Measurements from ENCODE around the gene U2AF1L4.

DNA sequence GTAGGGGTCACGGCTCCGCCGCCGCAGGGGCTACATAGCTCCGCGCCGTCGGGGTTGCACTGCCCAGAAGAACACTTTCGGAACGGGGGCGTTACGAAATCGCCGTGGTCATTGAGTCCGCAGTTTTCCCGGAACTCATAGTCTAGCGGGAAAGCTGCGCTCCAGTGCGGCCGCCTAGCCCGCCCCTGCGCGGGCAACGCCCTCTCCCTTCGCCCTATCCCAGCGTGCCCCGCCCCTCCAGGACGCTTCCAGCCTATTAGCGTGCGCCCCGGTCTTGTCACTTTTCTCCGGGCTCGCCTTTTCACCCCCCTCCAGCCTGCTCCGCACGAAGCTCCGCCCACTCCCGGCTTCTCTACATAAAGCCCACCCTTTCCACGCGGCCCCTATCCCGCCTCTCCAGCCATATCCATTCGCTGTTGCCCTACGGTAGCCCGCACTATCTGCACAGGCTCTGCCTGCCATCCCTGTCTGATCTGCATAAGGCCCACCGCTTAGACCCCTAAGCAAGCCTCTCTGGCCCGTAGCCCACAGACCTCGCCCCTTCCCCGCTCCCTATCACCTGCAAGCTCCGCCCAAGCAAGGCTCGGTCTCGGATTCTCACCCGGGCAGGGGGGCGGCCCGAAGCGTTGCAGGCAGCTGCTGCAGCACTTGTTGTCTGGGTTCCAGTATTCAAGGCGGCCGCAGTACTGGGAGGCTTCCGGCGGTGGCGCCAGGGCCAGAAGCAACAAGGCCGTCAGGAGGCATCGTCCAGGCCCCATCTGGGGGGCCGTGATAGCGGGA is 4.6 kb downstream of the U2AF1L4 start:
- TF ChIP-seq, protein P1, sequence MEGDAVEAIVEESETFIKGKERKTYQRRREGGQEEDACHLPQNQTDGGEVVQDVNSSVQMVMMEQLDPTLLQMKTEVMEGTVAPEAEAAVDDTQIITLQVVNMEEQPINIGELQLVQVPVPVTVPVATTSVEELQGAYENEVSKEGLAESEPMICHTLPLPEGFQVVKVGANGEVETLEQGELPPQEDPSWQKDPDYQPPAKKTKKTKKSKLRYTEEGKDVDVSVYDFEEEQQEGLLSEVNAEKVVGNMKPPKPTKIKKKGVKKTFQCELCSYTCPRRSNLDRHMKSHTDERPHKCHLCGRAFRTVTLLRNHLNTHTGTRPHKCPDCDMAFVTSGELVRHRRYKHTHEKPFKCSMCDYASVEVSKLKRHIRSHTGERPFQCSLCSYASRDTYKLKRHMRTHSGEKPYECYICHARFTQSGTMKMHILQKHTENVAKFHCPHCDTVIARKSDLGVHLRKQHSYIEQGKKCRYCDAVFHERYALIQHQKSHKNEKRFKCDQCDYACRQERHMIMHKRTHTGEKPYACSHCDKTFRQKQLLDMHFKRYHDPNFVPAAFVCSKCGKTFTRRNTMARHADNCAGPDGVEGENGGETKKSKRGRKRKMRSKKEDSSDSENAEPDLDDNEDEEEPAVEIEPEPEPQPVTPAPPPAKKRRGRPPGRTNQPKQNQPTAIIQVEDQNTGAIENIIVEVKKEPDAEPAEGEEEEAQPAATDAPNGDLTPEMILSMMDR (IDR thresholded peaks at IDR 0.05), result no peak
- no peak for TF ChIP-seq POLR2A (IDR thresholded peaks at IDR 0.05)
